Body of pancreas (tissue), 4 donors: Measurements from ENCODE around the gene COL1A2. TPM values are rescaled to one million over a fixed set of nuclear protein-coding genes. Genes with fewer than 3 reads are reported as not detected.

Source experiments
- ATAC-seq: fragments of 150-250 bp; one replicate; pipeline ENCODE4 v1.9.1; 2016
- DNase-seq, 4 donors: peaks; one replicate each; pipeline ENCODE4 v3.0.0-alpha.2; 2019
- H3K27ac ChIP-seq, 4 donors: fragments of 200-600 bp; sonication (generic); 1 replicate in 3 of 4; 2 replicates in 1 of 4; pipeline versions ENCODE4 v1.5.1 to v1.6.1; 2016 to 2019; ENCODE audit warnings: mild to moderate bottlenecking in 1 of 4, mixed read lengths in 1 of 4, moderate library complexity in 1 of 4
- H3K27me3 ChIP-seq, 2 donors: fragments of 200-600 bp; sonication (generic); one replicate each; pipeline ENCODE4 v1.6.0; 2016; ENCODE audit warnings: mild to moderate bottlenecking in 1 of 2
- H3K36me3 ChIP-seq, 2 donors: fragments of 200-600 bp; sonication (generic); replicated peaks in 1 of 2; 2 replicates each; pipeline ENCODE4 v1.5.1; 2016; ENCODE audit warnings: low read depth in 2 of 2; ENCODE audit not compliant: insufficient read depth in 1 of 2
- H3K4me1 ChIP-seq: fragments of 200-600 bp; sonication (generic); one replicate; pipeline ENCODE4 v1.6.0; 2016
- H3K4me3 ChIP-seq, 2 donors: fragments of 200-600 bp; sonication (generic); 1 replicate in 1 of 2; 2 replicates in 1 of 2; pipeline ENCODE4 v1.5.1; 2016 to 2019
- H3K9me3 ChIP-seq, 3 donors: fragments of 200-600 bp; sonication (generic); 1 replicate in 2 of 3; 2 replicates in 1 of 3; pipeline ENCODE4 v1.5.1; 2016
- CTCF ChIP-seq, 7 experiments: fragments of 450-650 bp in 4 of 7; fragments of 200-600 bp in 3 of 7; sonication (generic) in 3 of 7; IDR thresholded peaks; one replicate each; pipeline ENCODE4 v1.5.1; 2016 to 2019; ENCODE audit warnings: antibody characterized with exemption in 7 of 7
- POLR2A ChIP-seq, 3 donors: fragments of 450-650 bp; IDR thresholded peaks; one replicate each; pipeline ENCODE4 v1.6.1; 2016; ENCODE audit warnings: antibody characterized with exemption in 3 of 3, mild to moderate bottlenecking in 2 of 3
- WGBS, 2 donors: methylation state at CpG; one replicate each; pipeline ENCODE4 v1.1.5; 2017; 5-methylcytosine and 5-hydroxymethylcytosine counted together
- intact Hi-C: fragments of 100-400 bp; cut with DNase I; formaldehyde crosslinking; loops from one replicate; pipeline ENCODE4 v1.15.1; 2023
- total RNA-seq, 2 donors: library from RNA; depleted of rRNA; stranded (reverse); fragments of >200 nt; gene quantifications; one replicate each; pipeline ENCODE4 v1.1.0, GENCODE V29; 2016

The COL1A2 gene
- total RNA-seq, 2 donors from 2014 or later: 54.0 to 107 TPM

- Histone ChIP-seq H3K27me3 (no peaks in the 10 kb centered on the region), H3K36me3 (no peaks in the 10 kb centered on the region), H3K9me3 (no peaks in the 10 kb centered on the region), H3K27ac (no peak overlapping the region), H3K4me3 (no peak overlapping the region), H3K4me1 (no peaks in the 10 kb centered on the region)
- no peak for TF ChIP-seq CTCF (IDR thresholded peaks at IDR 0.05)
- TF ChIP-seq POLR2A (IDR thresholded peaks at IDR 0.05): no peak
- DNase-seq (no peak), ATAC-seq (no peak)
- intact Hi-C loops: no loop called here
- WGBS, 2 donors: 69 to 72% methylated on average over 6 of the region's 6 CpGs
These were observed 25.6 kb downstream of the COL1A2 start for GRCh38 chr7:94420328-94420727.

GRCh38 chr7:94421681-94422080 is 27.0 kb downstream of the COL1A2 start:
- TF ChIP-seq CTCF (IDR thresholded peaks at IDR 0.05) (no peak), POLR2A (IDR thresholded peaks at IDR 0.05) (no peak)
- intact Hi-C loops: no loop called here
- Histone ChIP-seq H3K27ac (no peak overlapping the region), H3K36me3 (no peaks in the 10 kb centered on the region), H3K4me3 (no peak overlapping the region), H3K27me3 (no peaks in the 10 kb centered on the region), H3K9me3 (no peaks in the 10 kb centered on the region), H3K4me1 (no peaks in the 10 kb centered on the region)
- ATAC-seq (no peak), DNase-seq (no peak)
- WGBS, 2 donors: 65 to 77% methylated on average over 3 of the region's 3 CpGs

- TF ChIP-seq CTCF (IDR thresholded peaks at IDR 0.05) (no peak), POLR2A (IDR thresholded peaks at IDR 0.05) (no peak)
- Histone ChIP-seq H3K4me3 (no peak overlapping the region), H3K27ac (no peak overlapping the region), H3K9me3 (no peaks in the 10 kb centered on the region), H3K36me3 (no peaks in the 10 kb centered on the region), H3K27me3 (no peaks in the 10 kb centered on the region), H3K4me1 (no peaks in the 10 kb centered on the region)
- DNase-seq (no peak), ATAC-seq (no peak)
- intact Hi-C loops: no loop called here
- 32 to 37% methylated on average over 1 of the region's 1 CpG for WGBS, 2 donors
These were observed 27.4 kb downstream of the COL1A2 start for GRCh38 chr7:94422136-94422535.

GRCh38 chr7:94422827-94423460 is 28.2 kb downstream of the COL1A2 start:
- Histone ChIP-seq H3K36me3 (no peaks in the 10 kb centered on the region), H3K27me3 (no peaks in the 10 kb centered on the region), H3K4me3 (no peak overlapping the region), H3K4me1 (no peaks in the 10 kb centered on the region), H3K9me3 (no peaks in the 10 kb centered on the region), H3K27ac (no peak overlapping the region)
- DNase-seq (no peak), ATAC-seq (no peak)
- no peak for TF ChIP-seq CTCF (IDR thresholded peaks at IDR 0.05)
- no peak for TF ChIP-seq POLR2A (IDR thresholded peaks at IDR 0.05)
- 68 to 72% methylated on average over 5 of the region's 5 CpGs for WGBS, 2 donors
- intact Hi-C loops: no loop called here
